Liver (tissue), 3 donors: ENCODE results near the gene AFAP1L2.

Source experiments
- CTCF ChIP-seq: fragments of 150-350 bp; IDR thresholded peaks from 2 replicates; pipeline ENCODE4 v1.5.1; 2017; ENCODE audit warnings: improper control_type of control experiment, low read depth, low read length; ENCODE audit not compliant: missing input control
- EGR1 ChIP-seq, 2 donors: IDR thresholded peaks; 2 replicates each; pipeline ENCODE4 v1.6.1; 2016 to 2018; ENCODE audit warnings: antibody characterized with exemption in 2 of 2, low read depth in 2 of 2
- HNF4A ChIP-seq, 2 donors: conservative IDR thresholded peaks; 2 replicates each; pipeline ENCODE4 v1.6.1; 2016; ENCODE audit warnings: antibody characterized with exemption in 2 of 2, mild to moderate bottlenecking in 2 of 2
- JUND ChIP-seq, 2 donors: IDR thresholded peaks; 2 replicates each; pipeline ENCODE4 v1.6.1; 2016; ENCODE audit warnings: antibody characterized with exemption in 2 of 2
- MAX ChIP-seq: IDR thresholded peaks from 2 replicates; pipeline ENCODE4 v1.6.1; 2016; ENCODE audit warnings: antibody characterized with exemption
- RAD21 ChIP-seq, 2 donors: IDR thresholded peaks; 2 replicates each; pipeline ENCODE4 v1.6.1; 2016; ENCODE audit warnings: antibody characterized with exemption in 2 of 2, mild to moderate bottlenecking in 2 of 2
- REST ChIP-seq: IDR thresholded peaks from 2 replicates; pipeline ENCODE4 v1.6.1; 2016; ENCODE audit warnings: antibody characterized with exemption, mild to moderate bottlenecking
- SP1 ChIP-seq: IDR thresholded peaks from 2 replicates; pipeline ENCODE4 v1.6.1; 2018; ENCODE audit warnings: antibody characterized with exemption, mild to moderate bottlenecking
- TAF1 ChIP-seq: conservative IDR thresholded peaks from 2 replicates; pipeline ENCODE4 v1.6.1; 2016; ENCODE audit warnings: antibody characterized with exemption, mild to moderate bottlenecking
- ZBTB33 ChIP-seq: IDR thresholded peaks from 2 replicates; pipeline ENCODE4 v1.6.1; 2016; ENCODE audit warnings: antibody characterized with exemption
- donor health status: healthy.
- donor health status: healthy.

- TF ChIP-seq CTCF (no peak), JUND (IDR thresholded peaks at IDR 0.05) (no peak), SP1 (no peak), REST (no peak), HNF4A (conservative IDR thresholded peaks at IDR 0.05) (no peak), ZBTB33 (no peak), EGR1 (IDR thresholded peaks at IDR 0.05; ENCODE audit: low read depth in 2 of 2) (no peak), TAF1 (no peak), RAD21 (IDR thresholded peaks at IDR 0.05) (no peak), MAX (no peak)
These were observed 132.5 kb downstream of the AFAP1L2 start for GRCh38 chr10:114271779-114272167.
